Esophagus squamous epithelium (tissue), 5 donors: ENCODE results near the gene RHBDD1. TPM values are rescaled to one million over a fixed set of nuclear protein-coding genes. Genes with fewer than 3 reads are reported as not detected.

Experiments
- DNase-seq: peaks from one replicate; lab custom pipeline; 2025; lab: John Stamatoyannopoulos, UW
- H3K27ac ChIP-seq, 4 donors: fragments of 200-600 bp; sonication (generic); one replicate each; pipeline ENCODE4 v1.5.1; 2016 to 2019; ENCODE audit warnings: mild to moderate bottlenecking in 1 of 4
- H3K27me3 ChIP-seq, 4 donors: fragments of 200-600 bp; sonication (generic); 1 replicate in 3 of 4; 2 replicates in 1 of 4; pipeline versions ENCODE4 v1.5.1 to v1.6.0; 2017 to 2021; ENCODE audit warnings: antibody characterized with exemption in 1 of 4
- H3K36me3 ChIP-seq, 3 donors: fragments of 200-600 bp; sonication (generic); one replicate each; pipeline ENCODE4 v1.5.1; 2016 to 2019
- H3K4me1 ChIP-seq, 3 donors: fragments of 200-600 bp; sonication (generic); one replicate each; pipeline ENCODE4 v1.5.1; 2017 to 2019
- H3K4me3 ChIP-seq, 4 donors: fragments of 200-600 bp; sonication (generic); 1 replicate in 3 of 4; 2 replicates in 1 of 4; pipeline ENCODE4 v1.5.1; 2016 to 2019; ENCODE audit warnings: mild to moderate bottlenecking in 2 of 4, moderate library complexity in 1 of 4
- H3K9me3 ChIP-seq, 3 donors: fragments of 200-600 bp; sonication (generic); one replicate each; pipeline ENCODE4 v1.5.1; 2016 to 2019
- POLR2A ChIP-seq, 4 donors: fragments of 450-650 bp; IDR thresholded peaks; one replicate each; pipeline ENCODE4 v1.6.1; 2017; ENCODE audit warnings: antibody characterized with exemption in 4 of 4, mild to moderate bottlenecking in 4 of 4, moderate library complexity in 3 of 4
- WGBS, 2 donors: methylation state at CpG; one replicate each; pipeline ENCODE4 v1.1.5; 2018; 5-methylcytosine and 5-hydroxymethylcytosine counted together
- intact Hi-C: fragments of 100-400 bp; cut with DNase I; formaldehyde crosslinking; loops from one replicate; pipeline ENCODE4 v1.15.0; 2022
- total RNA-seq, 4 donors: library from RNA; depleted of rRNA; stranded (reverse); fragments of >200 nt; gene quantifications; one replicate each; pipeline ENCODE4 v1.1.0, GENCODE V29; 2016
- TF ChIP-seq, protein P1 (sequence below), 6 experiments: fragments of 450-650 bp in 4 of 6; fragments of 200-600 bp in 2 of 6; sonication (generic) in 2 of 6; IDR thresholded peaks; one replicate each; pipeline ENCODE4 v1.5.1; 2016 to 2019; ENCODE audit warnings: antibody characterized with exemption in 6 of 6, mild to moderate bottlenecking in 4 of 6, moderate library complexity in 4 of 6
- donor health status: DM: yes; HTN: yes; CAD: no.

The RHBDD1 gene, protein sequence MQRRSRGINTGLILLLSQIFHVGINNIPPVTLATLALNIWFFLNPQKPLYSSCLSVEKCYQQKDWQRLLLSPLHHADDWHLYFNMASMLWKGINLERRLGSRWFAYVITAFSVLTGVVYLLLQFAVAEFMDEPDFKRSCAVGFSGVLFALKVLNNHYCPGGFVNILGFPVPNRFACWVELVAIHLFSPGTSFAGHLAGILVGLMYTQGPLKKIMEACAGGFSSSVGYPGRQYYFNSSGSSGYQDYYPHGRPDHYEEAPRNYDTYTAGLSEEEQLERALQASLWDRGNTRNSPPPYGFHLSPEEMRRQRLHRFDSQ
- 10 to 100 TPM in 2 of 4 donors, 1 to 10 TPM in 2; 6.8 to 14.4 (median 10.3) TPM for total RNA-seq

DNA sequence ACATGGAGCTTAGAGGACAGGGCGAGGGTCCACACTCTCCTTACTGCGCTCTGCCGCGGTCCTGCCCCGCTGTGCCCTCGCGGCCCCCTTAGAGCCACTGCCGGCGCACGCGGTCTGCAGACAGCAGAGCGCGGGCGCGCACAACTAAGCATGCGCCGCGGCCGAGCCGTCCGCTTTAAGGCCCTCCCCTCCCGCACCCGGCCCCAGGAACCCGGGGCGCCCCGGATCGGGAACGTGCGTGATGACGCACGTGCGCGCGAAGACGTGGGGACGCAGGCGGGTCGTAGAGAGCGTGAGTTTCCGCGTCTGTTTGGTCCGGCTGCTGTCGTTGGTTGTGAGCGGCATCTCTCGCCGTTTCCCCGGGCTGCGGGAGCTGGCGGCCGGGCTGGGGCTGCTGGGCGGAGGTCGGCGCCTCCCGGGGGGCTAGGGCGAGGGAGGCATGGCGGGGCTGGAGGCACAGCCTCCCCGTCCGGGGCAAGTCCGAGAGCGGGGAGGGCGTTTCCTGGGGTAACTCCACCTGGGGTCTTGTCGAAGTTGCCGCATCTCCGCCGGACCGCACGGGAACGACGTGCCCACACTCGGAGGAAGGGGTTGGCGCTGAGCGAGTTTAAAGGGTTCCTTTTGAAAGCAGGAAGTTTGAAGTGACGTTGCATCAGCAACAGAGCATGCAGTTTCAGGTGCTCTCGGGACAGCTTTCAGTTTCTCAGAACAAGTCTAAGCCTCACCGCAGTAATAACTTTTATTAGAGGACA lies at the start of gene RHBDD1:
RHBDD1 (plus strand) TSS at position 259 of the 752 bp plus-strand sequence. CDS start 28,640 bp downstream, outside the sequence.
- peak within 1 kb of the TSS; percentile 64 to 89 (median 69) for H3K4me3 ChIP-seq
- peaks cover 5 to 43% (median 16%) of the 10 kb centered on the region in 3 donors for H3K4me1 ChIP-seq
- H3K27me3 ChIP-seq = no peaks in the 10 kb centered on the region
- TF ChIP-seq, protein P1, sequence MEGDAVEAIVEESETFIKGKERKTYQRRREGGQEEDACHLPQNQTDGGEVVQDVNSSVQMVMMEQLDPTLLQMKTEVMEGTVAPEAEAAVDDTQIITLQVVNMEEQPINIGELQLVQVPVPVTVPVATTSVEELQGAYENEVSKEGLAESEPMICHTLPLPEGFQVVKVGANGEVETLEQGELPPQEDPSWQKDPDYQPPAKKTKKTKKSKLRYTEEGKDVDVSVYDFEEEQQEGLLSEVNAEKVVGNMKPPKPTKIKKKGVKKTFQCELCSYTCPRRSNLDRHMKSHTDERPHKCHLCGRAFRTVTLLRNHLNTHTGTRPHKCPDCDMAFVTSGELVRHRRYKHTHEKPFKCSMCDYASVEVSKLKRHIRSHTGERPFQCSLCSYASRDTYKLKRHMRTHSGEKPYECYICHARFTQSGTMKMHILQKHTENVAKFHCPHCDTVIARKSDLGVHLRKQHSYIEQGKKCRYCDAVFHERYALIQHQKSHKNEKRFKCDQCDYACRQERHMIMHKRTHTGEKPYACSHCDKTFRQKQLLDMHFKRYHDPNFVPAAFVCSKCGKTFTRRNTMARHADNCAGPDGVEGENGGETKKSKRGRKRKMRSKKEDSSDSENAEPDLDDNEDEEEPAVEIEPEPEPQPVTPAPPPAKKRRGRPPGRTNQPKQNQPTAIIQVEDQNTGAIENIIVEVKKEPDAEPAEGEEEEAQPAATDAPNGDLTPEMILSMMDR (IDR thresholded peaks at IDR 0.05) = no peak
- TF ChIP-seq POLR2A (IDR thresholded peaks at IDR 0.05) = peak in 3 of 4 donors; percentile 85 to 92 (median 88)
- DNase-seq = peak; percentile 72
- H3K36me3 ChIP-seq = peaks cover 0 to 6% (median 0%) of the 10 kb centered on the region in 3 donors
- 0 to 2% methylated on average over 17 to 18 of the region's 75 CpGs for whole genome bisulfite sequencing, 2 donors
- no peaks in the 10 kb centered on the region for H3K9me3 ChIP-seq
- intact Hi-C loops = no loop called here
- H3K27ac ChIP-seq = peak within 1 kb of the TSS; percentile 97 to 100 (median 97)

DNA sequence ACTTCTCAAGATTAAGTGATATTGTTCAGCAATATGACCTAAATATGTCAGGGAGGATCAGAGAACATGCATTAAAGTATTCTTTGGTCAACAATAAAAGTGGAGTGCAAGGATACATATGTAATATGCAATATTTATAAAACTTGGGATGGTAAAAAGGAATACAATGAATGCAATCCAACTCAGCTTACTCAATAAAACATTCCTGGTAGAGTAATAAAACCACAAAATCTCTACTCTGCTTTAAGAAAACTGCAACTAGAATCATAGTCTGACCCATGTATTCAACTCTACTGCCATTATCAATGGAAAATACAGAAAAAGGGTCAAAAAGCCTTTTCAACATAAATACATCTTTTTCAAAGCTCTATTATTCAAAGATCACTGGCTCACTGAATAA lies 47.8 kb upstream of the RHBDD1 start:
- Histone ChIP-seq H3K4me3 (no peak overlapping the region), H3K27me3 (no peaks in the 10 kb centered on the region), H3K9me3 (no peaks in the 10 kb centered on the region), H3K4me1 (peaks cover 8 to 45% (median 11%) of the 10 kb centered on the region in 3 donors), H3K36me3 (no peaks in the 10 kb centered on the region), H3K27ac (no peak overlapping the region)
- TF ChIP-seq, protein P1 (IDR thresholded peaks at IDR 0.05) = no peak
- no peak for TF ChIP-seq POLR2A (IDR thresholded peaks at IDR 0.05)
- intact Hi-C loops = no loop called here
- no peak for DNase-seq

DNA sequence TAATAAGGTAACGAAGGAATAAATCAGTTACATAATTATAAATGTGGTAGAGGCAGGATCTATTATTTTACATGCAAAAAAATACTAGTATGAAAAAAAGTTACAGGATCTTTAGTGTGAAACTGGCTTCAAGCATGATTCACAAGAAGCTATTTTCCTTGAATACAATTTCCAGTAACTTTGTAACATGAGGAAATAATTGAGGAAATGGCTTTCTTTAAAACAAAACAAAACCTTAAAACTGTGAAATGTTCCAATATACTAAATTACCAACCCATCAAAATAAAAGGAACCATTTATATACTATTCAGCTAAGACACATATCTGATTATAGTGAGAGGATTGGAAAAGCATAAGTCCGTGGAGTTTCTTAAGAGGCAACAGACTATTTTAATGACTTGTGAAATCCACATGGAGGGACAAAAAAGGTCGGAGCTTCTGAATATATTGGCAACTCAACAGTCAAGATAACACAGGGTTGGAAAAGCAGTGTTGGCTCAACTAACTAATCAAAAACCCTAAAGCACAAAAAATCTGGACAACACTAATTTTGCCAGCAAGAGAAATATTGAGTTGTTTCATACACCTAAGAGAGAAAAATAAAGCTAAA lies 46.9 kb upstream of the RHBDD1 start:
- WGBS, 2 donors = 57% methylated on average over 3 of the region's 3 CpGs
- no peak for DNase-seq
- Histone ChIP-seq H3K36me3 (no peaks in the 10 kb centered on the region), H3K4me1 (peaks cover 8 to 50% (median 11%) of the 10 kb centered on the region in 3 donors), H3K9me3 (no peaks in the 10 kb centered on the region), H3K27me3 (no peaks in the 10 kb centered on the region), H3K27ac (peak overlapping the region in 3 of 4 donors; percentile 53 to 97 (median 96)), H3K4me3 (no peak overlapping the region)
- TF ChIP-seq, protein P1 (IDR thresholded peaks at IDR 0.05) = no peak
- no peak for TF ChIP-seq POLR2A (IDR thresholded peaks at IDR 0.05)
- intact Hi-C loops = no loop called here

DNA sequence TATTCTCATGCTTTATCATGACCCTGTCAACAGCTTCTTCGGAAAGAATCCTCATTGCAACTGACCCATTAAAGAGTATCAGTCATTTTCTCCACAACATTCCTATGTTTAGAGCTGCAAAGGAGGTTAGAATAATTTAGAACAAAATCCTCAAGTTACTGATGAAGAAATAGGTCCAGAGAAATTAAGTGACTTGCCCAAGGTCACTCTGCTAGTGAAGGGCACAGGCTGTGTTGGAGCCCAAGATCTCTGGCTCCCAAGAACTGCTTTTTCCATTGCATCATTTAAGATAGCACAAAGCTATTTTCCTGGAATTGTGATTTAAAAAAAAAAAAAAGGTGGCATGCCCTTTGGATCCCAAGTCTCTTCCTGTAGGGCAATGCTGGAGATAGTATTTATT lies 45.8 kb upstream of the RHBDD1 start:
- WGBS, 2 donors = 79 to 85% methylated on average over 1 of the region's 1 CpG
- Histone ChIP-seq H3K27me3 (no peaks in the 10 kb centered on the region), H3K4me1 (peaks cover 10 to 60% (median 11%) of the 10 kb centered on the region in 3 donors), H3K27ac (peak overlapping the region in 3 of 4 donors; percentile 53 to 97 (median 96)), H3K36me3 (no peaks in the 10 kb centered on the region), H3K4me3 (no peak overlapping the region), H3K9me3 (no peaks in the 10 kb centered on the region)
- intact Hi-C loops = loop anchor here (10.0 kb wide), 2 partner anchors 135 to 575 kb away; no protein-coding TSS in a partner anchor
- TF ChIP-seq, protein P1 (IDR thresholded peaks at IDR 0.05) = no peak
- no peak for TF ChIP-seq POLR2A (IDR thresholded peaks at IDR 0.05)
- no peak for DNase-seq
